GM12878 (cell line): ENCODE measurements around the gene FBLN7. TPM values are rescaled to one million over a fixed set of nuclear protein-coding genes. Genes with fewer than 3 reads are reported as not detected.

Source experiments
- ATAC-seq: fragments of 200-7000 bp; cut with Tn5 transposase; 3 replicates; pipeline ENCODE4 v1.9.1; 2020; ENCODE audit warnings: mild to moderate bottlenecking, moderate library complexity
- BruUV-seq: library from RNA; stranded (reverse); fragments of 400-500 nt; replicated peaks from 2 replicates; lab custom pipeline; 2021; lab: Mats Ljungman, UMichigan
- CTCF ChIA-PET: fragments of 300-600 bp; sonication (Branson Sonifier 250); formaldehyde crosslinking; extraction: SDS; loops from one replicate; lab custom pipeline; 2021; ENCODE audit warnings: inconsistent platforms; lab: Yijun Ruan, JAX
- POLR2A ChIA-PET: fragments of 350-600 bp; formaldehyde crosslinking; extraction: SDS; loops from one replicate; lab custom pipeline; 2021; ENCODE audit warnings: inconsistent platforms; lab: Charles Lee
- RAD21 ChIA-PET: fragments of 300-600 bp; sonication (Branson Sonifier 250); formaldehyde crosslinking; loops from one replicate; lab custom pipeline; 2023; ENCODE audit warnings: antibody characterized with exemption; ENCODE audit not compliant: unreplicated experiment; lab: Charles Lee
- SMC1A ChIA-PET: fragments of 300-600 bp; sonication (Branson Sonifier 250); formaldehyde crosslinking; loops from one replicate; lab custom pipeline; 2023; ENCODE audit not compliant: unreplicated experiment, uncharacterized antibody; lab: Charles Lee
- DNase-seq: peaks from one replicate; pipeline ENCODE4 v3.0.0-alpha.2; 2011; ENCODE audit warnings: low read depth, low spot score
- FAIRE-seq: peaks from 3 replicates; lab custom pipeline; 2011; peaks lifted over from hg19 to GRCh38; lab: Jason Lieb, UNC
- H2AFZ ChIP-seq: 2 replicates; pipeline ENCODE4 v1.6.0; 2011; ENCODE audit warnings: low read depth, low read length, control low read depth; ENCODE audit not compliant: control insufficient read depth
- H3K27ac ChIP-seq: 2 replicates; pipeline ENCODE4 v1.5.1; 2011; ENCODE audit warnings: control low read depth; ENCODE audit not compliant: control insufficient read depth, insufficient read depth
- H3K27me3 ChIP-seq, 2 experiments: replicated peaks in 1 of 2; 2 replicates each; pipeline versions ENCODE4 v1.6.0 to v1.6.1; 2011; ENCODE audit warnings: low read length in 1 of 2; ENCODE audit not compliant: control insufficient read depth in 2 of 2, insufficient read depth in 2 of 2
- H3K36me3 ChIP-seq, 2 experiments: 2 replicates each; pipeline ENCODE4 v1.5.1; 2011; ENCODE audit warnings: low read length in 1 of 2; ENCODE audit not compliant: control insufficient read depth in 2 of 2, insufficient read depth in 2 of 2
- H3K4me1 ChIP-seq: 2 replicates; pipeline ENCODE4 v1.6.1; 2011; ENCODE audit warnings: mild to moderate bottlenecking, low read length, moderate library complexity, mixed read lengths; ENCODE audit not compliant: control insufficient read depth, insufficient read depth
- H3K4me2 ChIP-seq: 2 replicates; pipeline ENCODE4 v1.6.0; 2011; ENCODE audit warnings: control low read depth; ENCODE audit not compliant: control insufficient read depth, insufficient read depth
- H3K4me3 ChIP-seq: fragments of 200-600 bp; sonication (generic); 2 replicates; pipeline ENCODE4 v1.5.1; 2016
- H3K79me2 ChIP-seq: 2 replicates; pipeline ENCODE4 v1.6.0; 2011; ENCODE audit warnings: low read length; ENCODE audit not compliant: control insufficient read depth, insufficient read depth
- H3K9ac ChIP-seq: 2 replicates; pipeline ENCODE4 v1.8.0; 2011; ENCODE audit warnings: low read length, control low read depth, mixed read lengths; ENCODE audit not compliant: control insufficient read depth, insufficient read depth
- H3K9me3 ChIP-seq: replicated peaks from 3 replicates; pipeline ENCODE4 v1.5.1; 2011; ENCODE audit warnings: mild to moderate bottlenecking, low read length; ENCODE audit not compliant: control insufficient read depth, insufficient read depth
- H4K20me1 ChIP-seq: 2 replicates; pipeline ENCODE4 v1.6.0; 2011; ENCODE audit not compliant: control insufficient read depth, insufficient read depth
- ASH2L ChIP-seq: fragments of 300-600, 200-600 bp; sonication (generic); IDR thresholded peaks from 2 replicates; pipeline ENCODE4 v1.6.1; 2017; ENCODE audit warnings: low read depth, mild to moderate bottlenecking, borderline replicate concordance
- BCL11A ChIP-seq: IDR thresholded peaks from 2 replicates; pipeline ENCODE4 v1.6.1; 2011; ENCODE audit warnings: low read depth, low read length
- BRCA1 ChIP-seq: IDR thresholded peaks from 2 replicates; pipeline ENCODE4 v1.6.1; 2011; ENCODE audit warnings: low read depth, low read length, improper control_type of control experiment
- CBFB ChIP-seq: IDR thresholded peaks from 2 replicates; pipeline ENCODE4 v1.6.1; 2016; ENCODE audit warnings: antibody characterized with exemption, low read depth
- CEBPZ ChIP-seq: fragments of 150-350 bp; IDR thresholded peaks from 2 replicates; pipeline ENCODE4 v1.6.1; 2016; ENCODE audit warnings: low read depth, low read length
- FOXK2 ChIP-seq: fragments of 450-650 bp; IDR thresholded peaks from 2 replicates; pipeline ENCODE4 v1.6.1; 2017; ENCODE audit warnings: mild to moderate bottlenecking, moderate library complexity
- HDAC6 ChIP-seq: fragments of 200-600 bp; sonication (generic); IDR thresholded peaks from one replicate; pipeline ENCODE4 v1.8.0; 2017; ENCODE audit warnings: antibody characterized with exemption; ENCODE audit not compliant: unreplicated experiment
- NFIC ChIP-seq: IDR thresholded peaks from 2 replicates; pipeline ENCODE4 v1.6.1; 2012; ENCODE audit warnings: low read depth, mild to moderate bottlenecking, inconsistent platforms, low read length, moderate library complexity
- RCOR1 ChIP-seq: conservative IDR thresholded peaks from 2 replicates; pipeline ENCODE4 v1.6.1; 2012; ENCODE audit warnings: low read depth, low read length, improper control_type of control experiment
- ZNF384 ChIP-seq: IDR thresholded peaks from 2 replicates; pipeline ENCODE4 v1.6.1; 2012; ENCODE audit warnings: low read depth, mild to moderate bottlenecking, low read length, improper control_type of control experiment, borderline replicate concordance
- WGBS: methylation state at CpG from one replicate; pipeline ENCODE4 v1.1.6; 2016; ENCODE audit warnings: low lambda C conversion rate; ENCODE audit not compliant: insufficient replicate concordance, insufficient coverage; ENCODE audit errors: missing lambda C conversion rate; 5-methylcytosine and 5-hydroxymethylcytosine counted together
- in situ Hi-C: fragments of 300-500 bp; cut with MboI; formaldehyde crosslinking; loops from 9 replicates; pipeline ENCODE4 v1.14.3; 2018; ENCODE audit warnings: mixed read lengths
- intact Hi-C: fragments of 100-400 bp; cut with micrococcal nuclease; formaldehyde crosslinking; loops from one replicate; pipeline ENCODE4 v1.14.2; 2022; ENCODE audit not compliant: unreplicated experiment
- polyA plus RNA-seq, 11 experiments: library from polyadenylated mRNA; depleted of rRNA in 4 of 11; unstranded in 6 of 11; stranded (reverse) in 5 of 11; fragments of >200 nt; fragmentation: Nextera tagmentation in 4 of 11; fragmentation: Illumina TruSeq in 1 of 11; extraction: Ambion mirVana in 4 of 11; extraction: Trizol in 1 of 11; gene quantifications; 1 replicate in 1 of 11; 2 replicates in 10 of 11; pipeline versions ENCODE4 v1.2.1 to v1.2.3, GENCODE V29; 2011 to 2016; ENCODE audit warnings: inconsistent platforms in 2 of 11, missing spikeins in 2 of 11, low read depth in 1 of 11
- total RNA-seq, 4 experiments: library from RNA; depleted of rRNA in 3 of 4; stranded (reverse); fragments of >200 nt in 3 of 4; fragmentation: Illumina TruSeq in 1 of 4; extraction: Trizol in 1 of 4; gene quantifications; 2 replicates each; pipeline versions ENCODE4 v1.2.1 to v1.2.3, GENCODE V29; 2013 to 2021
- TF ChIP-seq, protein P1 (sequence below): IDR thresholded peaks from 2 replicates; pipeline ENCODE4 v1.6.1; 2012; ENCODE audit warnings: improper control_type of control experiment, low read depth, low read length; ENCODE audit not compliant: insufficient replicate concordance
- TF ChIP-seq, protein P2 (sequence below): fragments of 450-650 bp; formaldehyde crosslinking; IDR thresholded peaks from 2 replicates; pipeline ENCODE4 v1.4.0; 2020; ENCODE audit warnings: mild to moderate bottlenecking, moderate library complexity

Gene FBLN7
- total and polyA plus RNA-seq, 10 of the 15 experiments (the other 5 are each of a cell fraction or from before 2014, with no cell fraction given) = 0.01 to 0.10 (median 0.01) TPM; not detected in 7

DNA sequence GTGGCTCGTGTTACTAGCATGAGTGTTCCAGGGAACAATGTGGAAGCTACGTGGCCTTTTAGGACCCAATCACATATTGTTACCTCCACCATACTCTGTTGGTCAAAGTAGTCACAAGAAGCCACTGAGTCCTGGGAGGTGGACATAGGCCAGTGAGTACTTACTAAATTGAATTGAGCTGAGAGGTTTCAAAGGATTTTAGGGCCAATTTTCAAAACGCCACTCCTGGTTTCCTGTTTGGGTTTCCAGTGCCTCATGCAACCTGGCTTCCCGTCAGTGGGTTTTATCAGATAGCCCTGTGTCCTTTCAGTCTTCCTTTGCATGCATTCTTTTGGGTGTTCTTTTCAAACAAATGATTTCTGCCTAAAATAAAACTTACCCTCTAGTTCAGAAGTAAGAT lies 56.3 kb downstream of the FBLN7 start:
- SMC1A ChIA-PET = no interaction called here
- Histone ChIP-seq H3K27ac (no peak overlapping the region), H3K4me3 (no peak overlapping the region), H3K79me2 (no peaks in the 10 kb centered on the region), H3K4me2 (no peak overlapping the region), H3K36me3 (no peaks in the 10 kb centered on the region), H2AFZ (no peak overlapping the region), H3K9me3 (no peaks in the 10 kb centered on the region), H3K9ac (no peak overlapping the region), H4K20me1 (no peaks in the 10 kb centered on the region), H3K4me1 (no peaks in the 10 kb centered on the region; the same call in 1 of the 2 replicates), H3K27me3 (no peaks in the 10 kb centered on the region; a peak in 1 of 4 replicates)
- RAD21 ChIA-PET = no interaction called here
- BruUV-seq = no TSS peak
- POLR2A ChIA-PET = interaction anchor here (0.6 kb wide), 1 partner anchor 75 kb away, joined by 5 read pairs; no protein-coding TSS in a partner anchor
- DNase-seq (no peak), FAIRE-seq (no peak), ATAC-seq (no peak)
- WGBS = 31% methylated on average over 4 of the region's 4 CpGs
- CTCF ChIA-PET = no interaction called here
- in situ Hi-C loops = no loop called here
- intact Hi-C loops = no loop called here
- TF ChIP-seq BRCA1 (no peak), BCL11A (no peak), FOXK2 (no peak), RCOR1 (no peak), NFIC (no peak), ZNF384 (no peak), CEBPZ (no peak), CBFB (no peak), ASH2L (no peak), HDAC6 (no peak)
- TF ChIP-seq, protein P1, sequence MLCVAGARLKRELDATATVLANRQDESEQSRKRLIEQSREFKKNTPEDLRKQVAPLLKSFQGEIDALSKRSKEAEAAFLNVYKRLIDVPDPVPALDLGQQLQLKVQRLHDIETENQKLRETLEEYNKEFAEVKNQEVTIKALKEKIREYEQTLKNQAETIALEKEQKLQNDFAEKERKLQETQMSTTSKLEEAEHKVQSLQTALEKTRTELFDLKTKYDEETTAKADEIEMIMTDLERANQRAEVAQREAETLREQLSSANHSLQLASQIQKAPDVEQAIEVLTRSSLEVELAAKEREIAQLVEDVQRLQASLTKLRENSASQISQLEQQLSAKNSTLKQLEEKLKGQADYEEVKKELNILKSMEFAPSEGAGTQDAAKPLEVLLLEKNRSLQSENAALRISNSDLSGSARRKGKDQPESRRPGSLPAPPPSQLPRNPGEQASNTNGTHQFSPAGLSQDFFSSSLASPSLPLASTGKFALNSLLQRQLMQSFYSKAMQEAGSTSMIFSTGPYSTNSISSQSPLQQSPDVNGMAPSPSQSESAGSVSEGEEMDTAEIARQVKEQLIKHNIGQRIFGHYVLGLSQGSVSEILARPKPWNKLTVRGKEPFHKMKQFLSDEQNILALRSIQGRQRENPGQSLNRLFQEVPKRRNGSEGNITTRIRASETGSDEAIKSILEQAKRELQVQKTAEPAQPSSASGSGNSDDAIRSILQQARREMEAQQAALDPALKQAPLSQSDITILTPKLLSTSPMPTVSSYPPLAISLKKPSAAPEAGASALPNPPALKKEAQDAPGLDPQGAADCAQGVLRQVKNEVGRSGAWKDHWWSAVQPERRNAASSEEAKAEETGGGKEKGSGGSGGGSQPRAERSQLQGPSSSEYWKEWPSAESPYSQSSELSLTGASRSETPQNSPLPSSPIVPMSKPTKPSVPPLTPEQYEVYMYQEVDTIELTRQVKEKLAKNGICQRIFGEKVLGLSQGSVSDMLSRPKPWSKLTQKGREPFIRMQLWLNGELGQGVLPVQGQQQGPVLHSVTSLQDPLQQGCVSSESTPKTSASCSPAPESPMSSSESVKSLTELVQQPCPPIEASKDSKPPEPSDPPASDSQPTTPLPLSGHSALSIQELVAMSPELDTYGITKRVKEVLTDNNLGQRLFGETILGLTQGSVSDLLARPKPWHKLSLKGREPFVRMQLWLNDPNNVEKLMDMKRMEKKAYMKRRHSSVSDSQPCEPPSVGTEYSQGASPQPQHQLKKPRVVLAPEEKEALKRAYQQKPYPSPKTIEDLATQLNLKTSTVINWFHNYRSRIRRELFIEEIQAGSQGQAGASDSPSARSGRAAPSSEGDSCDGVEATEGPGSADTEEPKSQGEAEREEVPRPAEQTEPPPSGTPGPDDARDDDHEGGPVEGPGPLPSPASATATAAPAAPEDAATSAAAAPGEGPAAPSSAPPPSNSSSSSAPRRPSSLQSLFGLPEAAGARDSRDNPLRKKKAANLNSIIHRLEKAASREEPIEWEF = no peak
- TF ChIP-seq, protein P2, sequence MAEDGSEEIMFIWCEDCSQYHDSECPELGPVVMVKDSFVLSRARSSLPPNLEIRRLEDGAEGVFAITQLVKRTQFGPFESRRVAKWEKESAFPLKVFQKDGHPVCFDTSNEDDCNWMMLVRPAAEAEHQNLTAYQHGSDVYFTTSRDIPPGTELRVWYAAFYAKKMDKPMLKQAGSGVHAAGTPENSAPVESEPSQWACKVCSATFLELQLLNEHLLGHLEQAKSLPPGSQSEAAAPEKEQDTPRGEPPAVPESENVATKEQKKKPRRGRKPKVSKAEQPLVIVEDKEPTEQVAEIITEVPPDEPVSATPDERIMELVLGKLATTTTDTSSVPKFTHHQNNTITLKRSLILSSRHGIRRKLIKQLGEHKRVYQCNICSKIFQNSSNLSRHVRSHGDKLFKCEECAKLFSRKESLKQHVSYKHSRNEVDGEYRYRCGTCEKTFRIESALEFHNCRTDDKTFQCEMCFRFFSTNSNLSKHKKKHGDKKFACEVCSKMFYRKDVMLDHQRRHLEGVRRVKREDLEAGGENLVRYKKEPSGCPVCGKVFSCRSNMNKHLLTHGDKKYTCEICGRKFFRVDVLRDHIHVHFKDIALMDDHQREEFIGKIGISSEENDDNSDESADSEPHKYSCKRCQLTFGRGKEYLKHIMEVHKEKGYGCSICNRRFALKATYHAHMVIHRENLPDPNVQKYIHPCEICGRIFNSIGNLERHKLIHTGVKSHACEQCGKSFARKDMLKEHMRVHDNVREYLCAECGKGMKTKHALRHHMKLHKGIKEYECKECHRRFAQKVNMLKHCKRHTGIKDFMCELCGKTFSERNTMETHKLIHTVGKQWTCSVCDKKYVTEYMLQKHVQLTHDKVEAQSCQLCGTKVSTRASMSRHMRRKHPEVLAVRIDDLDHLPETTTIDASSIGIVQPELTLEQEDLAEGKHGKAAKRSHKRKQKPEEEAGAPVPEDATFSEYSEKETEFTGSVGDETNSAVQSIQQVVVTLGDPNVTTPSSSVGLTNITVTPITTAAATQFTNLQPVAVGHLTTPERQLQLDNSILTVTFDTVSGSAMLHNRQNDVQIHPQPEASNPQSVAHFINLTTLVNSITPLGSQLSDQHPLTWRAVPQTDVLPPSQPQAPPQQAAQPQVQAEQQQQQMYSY (CRISPR knock-in tag) = no peak
